GM12891 (cell line): ENCODE data around the gene OR52A1.

Experiments used
- PAX5 ChIP-seq: IDR thresholded peaks from 2 replicates; pipeline ENCODE4 v1.6.1; 2011; ENCODE audit warnings: low read length, moderate library complexity, mild to moderate bottlenecking; ENCODE audit not compliant: insufficient read depth, severe bottlenecking
- POLR2A ChIP-seq: IDR thresholded peaks from 2 replicates; pipeline ENCODE4 v1.6.1; 2011; ENCODE audit warnings: low read depth, low read length, control low read depth
- POLR2AphosphoS5 ChIP-seq: IDR thresholded peaks from 2 replicates; pipeline ENCODE4 v1.6.1; 2011; ENCODE audit warnings: low read depth, low read length, control low read depth
- SPI1 ChIP-seq: IDR thresholded peaks from 2 replicates; pipeline ENCODE4 v1.6.1; 2011; ENCODE audit warnings: low read depth, low read length, control low read depth
- TAF1 ChIP-seq: IDR thresholded peaks from 2 replicates; pipeline ENCODE4 v1.6.1; 2011; ENCODE audit warnings: low read depth, low read length, control low read depth

DNA sequence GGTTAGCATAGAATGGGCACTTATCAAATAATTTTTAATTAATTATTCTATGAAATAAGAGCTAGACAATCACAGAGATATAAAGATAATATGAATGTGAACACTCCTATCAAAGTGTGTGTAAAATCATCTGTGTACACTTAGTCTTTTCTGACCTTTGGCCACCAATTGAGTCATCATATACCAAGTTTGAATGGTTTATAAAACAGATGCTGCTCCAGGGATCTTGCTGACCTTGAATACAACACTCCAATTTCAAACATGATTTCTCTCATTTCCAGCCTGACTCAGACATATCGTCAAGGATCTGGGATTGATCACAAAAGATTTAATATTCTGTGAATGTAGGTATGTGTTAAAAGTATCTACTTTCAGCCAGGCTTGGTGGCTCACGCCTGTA lies 48.8 kb upstream of the OR52A1 start:
- TF ChIP-seq POLR2A: no peak
- no peak for TF ChIP-seq SPI1
- TF ChIP-seq PAX5: no peak
- TF ChIP-seq POLR2AphosphoS5: no peak
- no peak for TF ChIP-seq TAF1
